B cell (primary cell): ENCODE measurements around the gene ARAF.

Experiments used
- EZH2 ChIP-seq: IDR thresholded peaks from 2 replicates; pipeline ENCODE4 v1.6.1; 2012; ENCODE audit warnings: borderline replicate concordance, low read depth, mild to moderate bottlenecking, moderate library complexity, low read length; ENCODE audit not compliant: insufficient read depth, poor library complexity, severe bottlenecking
- TF ChIP-seq, protein P1 (sequence below): fragments of 200-600 bp; IDR thresholded peaks from one replicate; pipeline ENCODE4 v1.8.0; 2022; ENCODE audit warnings: antibody characterized with exemption, mild to moderate bottlenecking

GRCh38 chrX:47596256-47596655 lies 35.3 kb downstream of the ARAF start:
- TF ChIP-seq, protein P1, sequence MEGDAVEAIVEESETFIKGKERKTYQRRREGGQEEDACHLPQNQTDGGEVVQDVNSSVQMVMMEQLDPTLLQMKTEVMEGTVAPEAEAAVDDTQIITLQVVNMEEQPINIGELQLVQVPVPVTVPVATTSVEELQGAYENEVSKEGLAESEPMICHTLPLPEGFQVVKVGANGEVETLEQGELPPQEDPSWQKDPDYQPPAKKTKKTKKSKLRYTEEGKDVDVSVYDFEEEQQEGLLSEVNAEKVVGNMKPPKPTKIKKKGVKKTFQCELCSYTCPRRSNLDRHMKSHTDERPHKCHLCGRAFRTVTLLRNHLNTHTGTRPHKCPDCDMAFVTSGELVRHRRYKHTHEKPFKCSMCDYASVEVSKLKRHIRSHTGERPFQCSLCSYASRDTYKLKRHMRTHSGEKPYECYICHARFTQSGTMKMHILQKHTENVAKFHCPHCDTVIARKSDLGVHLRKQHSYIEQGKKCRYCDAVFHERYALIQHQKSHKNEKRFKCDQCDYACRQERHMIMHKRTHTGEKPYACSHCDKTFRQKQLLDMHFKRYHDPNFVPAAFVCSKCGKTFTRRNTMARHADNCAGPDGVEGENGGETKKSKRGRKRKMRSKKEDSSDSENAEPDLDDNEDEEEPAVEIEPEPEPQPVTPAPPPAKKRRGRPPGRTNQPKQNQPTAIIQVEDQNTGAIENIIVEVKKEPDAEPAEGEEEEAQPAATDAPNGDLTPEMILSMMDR = no peak
- no peak for TF ChIP-seq EZH2
